Measurements from ENCODE around the gene EEIG2.

Gene EEIG2

DNA sequence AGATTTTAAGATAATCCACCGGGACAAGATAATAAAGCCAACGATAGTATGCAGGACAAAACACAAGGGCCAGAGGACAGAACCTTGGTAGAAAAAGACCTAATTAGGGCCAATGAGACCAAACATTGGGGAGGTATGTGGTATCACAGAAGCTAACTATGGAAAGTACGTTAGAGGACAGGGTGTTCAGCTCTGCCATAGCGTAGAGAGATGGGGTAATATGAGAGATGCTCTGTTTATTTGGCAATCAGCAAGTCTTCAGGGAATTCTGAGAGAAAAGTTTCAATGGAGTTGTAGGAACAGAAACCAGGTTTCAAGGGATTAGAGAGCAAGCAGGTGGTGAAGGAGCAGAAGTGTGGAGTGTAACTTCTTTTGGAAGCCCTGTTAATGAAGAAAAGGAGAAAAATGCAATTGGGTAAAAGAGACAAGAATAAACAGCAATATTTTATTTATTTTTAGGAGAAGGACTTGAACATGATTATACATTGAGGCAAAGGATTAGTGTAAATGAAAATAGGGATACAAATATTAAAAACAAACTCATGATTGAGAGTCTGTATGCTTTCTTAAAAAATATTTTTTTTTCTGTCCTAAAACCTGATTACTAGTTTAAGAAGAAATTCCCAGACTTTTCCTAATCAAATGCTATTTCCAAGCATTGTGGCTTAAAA, 24.0 kb downstream of the EEIG2 start:
- DNase-seq (ENCODE audit: low spot score) = no peak

GRCh38 chr1:108584428-108584856, 24.5 kb downstream of the EEIG2 start:
- DNase-seq (ENCODE audit: low spot score) = no peak

- DNase-seq (ENCODE audit: low spot score) = no peak
Observed at GRCh38 chr1:108585313-108585712, 25.4 kb downstream of the EEIG2 start.

GRCh38 chr1:108590441-108590840, 30.5 kb downstream of the EEIG2 start:
- DNase-seq (ENCODE audit: low spot score) = no peak

DNA sequence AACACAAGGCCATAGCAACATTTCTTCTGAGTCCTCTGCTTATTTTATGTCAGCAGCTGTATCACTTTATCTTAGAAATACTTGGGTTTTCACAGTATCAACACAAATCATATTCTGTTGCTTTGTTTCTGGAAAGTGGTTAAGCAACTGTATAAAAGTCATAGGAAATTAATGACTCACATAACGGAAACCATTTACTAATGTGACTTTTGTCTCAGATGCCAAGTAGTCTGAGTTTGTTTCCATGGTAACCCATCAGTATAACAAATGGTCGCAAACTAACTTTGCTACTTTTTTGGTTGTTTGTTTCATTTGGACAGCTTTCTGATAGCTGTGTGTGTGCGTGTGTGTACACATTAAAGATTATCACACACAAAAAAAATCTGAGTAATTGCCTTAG, 31.1 kb downstream of the EEIG2 start:
- no peak for DNase-seq (ENCODE audit: low spot score)

- no peak for DNase-seq (ENCODE audit: low spot score)
Observed at GRCh38 chr1:108591466-108591865, 31.6 kb downstream of the EEIG2 start.

GRCh38 chr1:108592030-108592759, 32.3 kb downstream of the EEIG2 start:
- DNase-seq (ENCODE audit: low spot score) = no peak

- no peak for DNase-seq (ENCODE audit: low spot score)
Observed at GRCh38 chr1:108593448-108593847, 33.5 kb downstream of the EEIG2 start.

DNA sequence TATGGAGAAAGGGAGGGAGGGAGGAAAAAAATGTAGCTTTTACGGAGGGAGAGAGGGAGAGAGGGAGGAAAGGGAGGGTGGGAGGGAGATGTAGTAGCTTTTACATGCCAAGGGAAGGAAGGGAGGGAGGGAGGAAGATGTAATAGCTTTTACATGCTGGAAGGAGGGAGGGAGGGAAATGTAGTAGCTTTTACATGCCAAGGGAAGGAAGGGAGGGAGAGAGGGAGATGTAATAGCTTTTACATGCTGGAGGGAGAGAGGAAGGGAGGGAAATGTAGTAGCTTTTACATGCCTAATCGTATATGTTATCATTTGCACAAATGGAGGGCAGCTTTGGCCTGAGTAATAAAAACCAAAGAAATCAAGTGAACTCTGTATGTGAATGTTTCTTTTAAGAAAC, 35.6 kb downstream of the EEIG2 start:
- DNase-seq (ENCODE audit: low spot score) = no peak

- DNase-seq (ENCODE audit: low spot score) = no peak
Observed at GRCh38 chr1:108597041-108597440, 37.1 kb downstream of the EEIG2 start.

GRCh38 chr1:108598340-108598739, 38.4 kb downstream of the EEIG2 start:
- DNase-seq (ENCODE audit: low spot score) = no peak

DNA sequence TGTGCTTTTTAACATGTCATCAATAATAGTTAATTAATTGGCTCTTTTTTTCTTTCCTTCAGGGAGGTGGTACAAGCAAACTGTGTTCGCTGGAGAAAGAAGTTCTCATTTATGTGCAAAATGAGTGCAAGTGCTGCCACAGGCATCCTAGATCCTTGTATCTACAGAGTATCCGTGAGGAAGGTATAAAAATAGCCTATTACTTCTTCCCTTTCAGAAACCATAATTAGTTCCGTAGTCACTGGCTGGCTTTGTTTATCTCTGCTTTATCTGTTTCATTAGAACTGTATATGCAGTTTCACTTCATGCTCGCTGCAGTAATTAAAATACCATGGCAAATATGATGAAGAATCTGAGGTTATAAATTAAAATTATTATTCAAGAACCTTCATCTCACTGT, 40.6 kb downstream of the EEIG2 start:
- DNase-seq (ENCODE audit: low spot score) = no peak

DNA sequence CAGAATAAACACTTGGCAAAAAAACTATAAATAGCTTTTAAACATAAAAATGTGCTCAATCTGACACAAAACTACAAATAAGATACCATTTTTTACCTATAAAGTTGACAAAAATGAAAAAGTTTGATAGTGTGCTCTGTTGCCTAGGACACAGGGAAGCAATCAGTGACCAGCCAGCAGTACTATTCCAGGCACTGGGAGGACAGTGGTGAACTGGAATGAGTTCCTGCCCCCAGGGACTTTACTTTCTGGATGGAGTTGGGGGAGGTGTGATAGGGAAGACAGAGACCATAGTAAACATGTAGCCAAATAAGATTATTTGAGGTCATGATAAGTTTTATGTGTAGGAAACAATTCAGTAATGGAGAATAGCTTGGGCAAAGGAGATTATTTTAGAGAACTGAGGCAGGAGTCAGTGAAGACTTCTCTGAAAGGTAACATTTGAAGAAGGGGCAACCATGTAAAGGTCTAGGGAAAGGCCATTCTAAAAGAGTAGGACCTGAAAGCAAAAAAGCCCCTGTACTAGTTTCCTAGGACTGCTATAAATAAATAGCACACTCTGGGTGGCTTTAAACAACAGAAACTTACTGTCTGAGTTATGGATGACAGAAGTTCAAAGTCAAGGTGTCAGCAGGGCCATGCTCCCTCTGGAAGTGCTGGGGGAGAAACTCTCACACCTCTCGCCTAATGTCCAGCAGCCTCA, 42.0 kb downstream of the EEIG2 start:
- no peak for DNase-seq (ENCODE audit: low spot score)

GRCh38 chr1:108605633-108606032, 45.7 kb downstream of the EEIG2 start:
- no peak for DNase-seq (ENCODE audit: low spot score)

GRCh38 chr1:108606478-108606877, 46.6 kb downstream of the EEIG2 start:
- DNase-seq (ENCODE audit: low spot score) = no peak

GRCh38 chr1:108609483-108610049, 49.7 kb downstream of the EEIG2 start:
- no peak for DNase-seq (ENCODE audit: low spot score)
